ENCODE measurements around the gene EXOC4. TPM values are rescaled to one million over a fixed set of nuclear protein-coding genes. Genes with fewer than 3 reads are reported as not detected.

EXOC4 gene
- total RNA-seq, 2 experiments from 2014 or later = 58.0 to 59.9 TPM

- no peak overlapping the region for H3K4me3 ChIP-seq (ENCODE audit: low read length)
- POLR2A ChIA-PET = interaction anchor here (0.7 kb wide), 1 partner anchor 8 kb away, joined by 3 read pairs; no protein-coding TSS in a partner anchor
- H3K9me3 Mint-ChIP-seq = peaks cover 25% of the 10 kb centered on the region
- H3K27me3 ChIP-seq (ENCODE audit: control insufficient read depth in 1 of 2, insufficient read depth in 2 of 2, low read length in 2 of 2) = no peaks in the 10 kb centered on the region
- H3K27ac Mint-ChIP-seq = no peak overlapping the region
- no peak for ATAC-seq (ENCODE audit: poor library complexity)
- H3K4me3 Mint-ChIP-seq = no peak overlapping the region
- H3K4me1 Mint-ChIP-seq (ENCODE audit: low read depth) = no peaks in the 10 kb centered on the region
- peaks cover 51% of the 10 kb centered on the region for H3K36me3 Mint-ChIP-seq (ENCODE audit: low read depth)
- H3K36me3 ChIP-seq (ENCODE audit: insufficient read depth, low read length) = peaks cover 3% of the 10 kb centered on the region
- H3K9me3 ChIP-seq (ENCODE audit: control insufficient read depth in 1 of 2, insufficient read depth in 1 of 2, low read length in 2 of 2) = peaks cover 6 to 17% of the 10 kb centered on the region in 2 experiments
- no peaks in the 10 kb centered on the region for H3K27me3 Mint-ChIP-seq
- intact Hi-C loops (cut with DNase I, micrococcal nuclease) = no loop called here
- H3K27ac ChIP-seq (ENCODE audit: low read depth in 1 of 2, low read length in 2 of 2) = no peak overlapping the region
- TF ChIP-seq, protein P1, sequence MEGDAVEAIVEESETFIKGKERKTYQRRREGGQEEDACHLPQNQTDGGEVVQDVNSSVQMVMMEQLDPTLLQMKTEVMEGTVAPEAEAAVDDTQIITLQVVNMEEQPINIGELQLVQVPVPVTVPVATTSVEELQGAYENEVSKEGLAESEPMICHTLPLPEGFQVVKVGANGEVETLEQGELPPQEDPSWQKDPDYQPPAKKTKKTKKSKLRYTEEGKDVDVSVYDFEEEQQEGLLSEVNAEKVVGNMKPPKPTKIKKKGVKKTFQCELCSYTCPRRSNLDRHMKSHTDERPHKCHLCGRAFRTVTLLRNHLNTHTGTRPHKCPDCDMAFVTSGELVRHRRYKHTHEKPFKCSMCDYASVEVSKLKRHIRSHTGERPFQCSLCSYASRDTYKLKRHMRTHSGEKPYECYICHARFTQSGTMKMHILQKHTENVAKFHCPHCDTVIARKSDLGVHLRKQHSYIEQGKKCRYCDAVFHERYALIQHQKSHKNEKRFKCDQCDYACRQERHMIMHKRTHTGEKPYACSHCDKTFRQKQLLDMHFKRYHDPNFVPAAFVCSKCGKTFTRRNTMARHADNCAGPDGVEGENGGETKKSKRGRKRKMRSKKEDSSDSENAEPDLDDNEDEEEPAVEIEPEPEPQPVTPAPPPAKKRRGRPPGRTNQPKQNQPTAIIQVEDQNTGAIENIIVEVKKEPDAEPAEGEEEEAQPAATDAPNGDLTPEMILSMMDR (IDR thresholded peaks at IDR 0.05) = no peak
- DNase-seq = no peak
- CTCF ChIA-PET = no interaction called here
- H3K4me1 ChIP-seq (ENCODE audit: insufficient read depth, low read length) = no peaks in the 10 kb centered on the region
Measured at GRCh38 chr7:133923974-133924373, 671.1 kb downstream of the EXOC4 start.

GRCh38 chr7:133931053-133931452 lies 678.2 kb downstream of the EXOC4 start:
- no peaks in the 10 kb centered on the region for H3K4me1 Mint-ChIP-seq (ENCODE audit: low read depth)
- intact Hi-C loops (cut with DNase I, micrococcal nuclease) = no loop called here
- H3K36me3 Mint-ChIP-seq (ENCODE audit: low read depth) = peaks cover 25% of the 10 kb centered on the region
- TF ChIP-seq, protein P1 (IDR thresholded peaks at IDR 0.05) = no peak
- no peak overlapping the region for H3K4me3 ChIP-seq (ENCODE audit: low read length)
- no peak for ATAC-seq (ENCODE audit: poor library complexity)
- H3K36me3 ChIP-seq (ENCODE audit: insufficient read depth, low read length) = no peaks in the 10 kb centered on the region
- no peak overlapping the region for H3K27ac Mint-ChIP-seq
- no peaks in the 10 kb centered on the region for H3K9me3 Mint-ChIP-seq
- no peaks in the 10 kb centered on the region for H3K27me3 ChIP-seq (ENCODE audit: control insufficient read depth in 1 of 2, insufficient read depth in 2 of 2, low read length in 2 of 2)
- no peak overlapping the region for H3K4me3 Mint-ChIP-seq
- CTCF ChIA-PET = no interaction called here
- no peak for DNase-seq
- no peaks in the 10 kb centered on the region for H3K9me3 ChIP-seq (ENCODE audit: control insufficient read depth in 1 of 2, insufficient read depth in 1 of 2, low read length in 2 of 2)
- H3K27me3 Mint-ChIP-seq = no peaks in the 10 kb centered on the region
- POLR2A ChIA-PET = no interaction called here
- H3K27ac ChIP-seq (ENCODE audit: low read depth in 1 of 2, low read length in 2 of 2) = no peak overlapping the region
- no peaks in the 10 kb centered on the region for H3K4me1 ChIP-seq (ENCODE audit: insufficient read depth, low read length)

GRCh38 chr7:133932591-133932990 lies 679.7 kb downstream of the EXOC4 start:
- Mint-ChIP-seq H3K4me3 (no peak overlapping the region), H3K36me3 (ENCODE audit: low read depth) (peaks cover 38% of the 10 kb centered on the region), H3K27me3 (no peaks in the 10 kb centered on the region), H3K4me1 (ENCODE audit: low read depth) (no peaks in the 10 kb centered on the region), H3K27ac (no peak overlapping the region), H3K9me3 (no peaks in the 10 kb centered on the region)
- no peaks in the 10 kb centered on the region for H3K9me3 ChIP-seq (ENCODE audit: control insufficient read depth in 1 of 2, insufficient read depth in 1 of 2, low read length in 2 of 2)
- H3K4me3 ChIP-seq (ENCODE audit: low read length) = no peak overlapping the region
- peaks cover 4% of the 10 kb centered on the region for H3K36me3 ChIP-seq (ENCODE audit: insufficient read depth, low read length)
- ChIA-PET POLR2A (no interaction called here), CTCF (no interaction called here)
- no peak for ATAC-seq (ENCODE audit: poor library complexity)
- TF ChIP-seq, protein P1 (IDR thresholded peaks at IDR 0.05) = no peak
- intact Hi-C loops (cut with DNase I, micrococcal nuclease) = no loop called here
- H3K4me1 ChIP-seq (ENCODE audit: insufficient read depth, low read length) = no peaks in the 10 kb centered on the region
- DNase-seq = no peak
- no peak overlapping the region for H3K27ac ChIP-seq (ENCODE audit: low read depth in 1 of 2, low read length in 2 of 2)
- no peaks in the 10 kb centered on the region for H3K27me3 ChIP-seq (ENCODE audit: control insufficient read depth in 1 of 2, insufficient read depth in 2 of 2, low read length in 2 of 2)
